Hepatocyte (in vitro differentiated cells): ENCODE results near the gene SLAMF1.

ENCODE experiments used
- CTCF ChIP-seq: fragments of 200-600 bp; sonication (generic); IDR thresholded peaks from 2 replicates; pipeline ENCODE4 v1.5.1; 2016; ENCODE audit warnings: antibody characterized with exemption, mild to moderate bottlenecking; ENCODE audit not compliant: poor library complexity
- EZH2 ChIP-seq: fragments of 200-600 bp; sonication (generic); IDR thresholded peaks from 2 replicates; pipeline ENCODE4 v1.6.1; 2016; ENCODE audit warnings: antibody characterized with exemption, mild to moderate bottlenecking, borderline replicate concordance

GRCh38 chr1:160590488-160590887 lies 56.4 kb downstream of the SLAMF1 start:
- TF ChIP-seq CTCF (no peak), EZH2 (no peak)
